GM19395 (cell line): Measurements from ENCODE around the gene SPACDR.
"Not testable (repeated sequence)": the region's sequence is repeated elsewhere in the genome, so short reads cannot be mapped to it uniquely, and the experiment has no call there.

Source experiments
- ATAC-seq: cut with Tn5 transposase; IDR thresholded peaks from one replicate; pipeline ENCODE4 v1.9.1; 2021; ENCODE audit warnings: mild to moderate bottlenecking, moderate library complexity; ENCODE audit not compliant: unreplicated experiment

SPACDR gene

DNA sequence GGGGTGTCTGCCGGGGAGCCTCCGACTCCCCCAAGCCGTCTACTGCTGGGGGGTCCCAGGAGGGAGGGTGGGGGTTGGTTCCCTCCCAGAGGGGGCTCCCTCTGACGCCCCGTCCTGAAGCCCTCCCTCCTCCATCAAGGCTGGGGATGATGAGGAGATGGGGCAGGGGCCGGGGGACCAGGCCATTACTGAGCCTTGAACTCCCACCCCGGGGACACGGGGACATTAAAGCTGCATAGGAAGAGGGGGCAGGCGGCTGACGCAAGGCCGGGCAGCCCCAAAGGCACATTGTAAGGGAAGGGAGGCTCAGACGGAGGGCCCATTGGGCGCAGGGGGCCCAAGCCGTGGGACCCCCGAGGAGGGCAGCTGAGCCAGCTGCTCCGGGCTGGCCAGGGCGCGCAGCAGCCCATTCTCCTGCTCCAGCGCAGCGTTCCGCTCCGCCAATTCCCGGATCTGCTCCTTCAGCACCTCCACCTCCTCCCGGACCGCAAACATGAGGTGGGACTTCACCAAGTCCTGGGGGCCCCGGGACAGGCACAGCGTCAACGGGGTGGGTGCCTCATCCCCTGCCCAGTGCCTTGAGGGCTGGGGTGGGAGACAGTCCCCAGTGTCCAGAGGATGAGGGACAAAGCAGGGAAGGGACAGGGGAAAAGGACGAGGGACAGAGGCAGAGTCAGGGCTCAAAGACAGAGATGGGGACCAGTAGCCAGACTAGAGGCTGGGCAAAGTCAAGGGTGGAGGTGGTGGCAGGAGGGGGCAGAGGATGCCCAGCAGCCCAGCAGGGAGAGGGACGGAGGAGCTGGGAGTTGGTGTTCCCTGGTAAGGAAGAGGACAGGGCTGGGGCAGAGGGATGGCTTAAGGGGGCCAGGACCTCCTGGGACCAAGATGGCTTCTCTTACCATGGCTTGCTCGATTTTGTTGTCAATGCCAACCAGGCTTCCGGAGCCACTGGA lies 2.9 kb upstream of the SPACDR start:
- ATAC-seq = no peak

DNA sequence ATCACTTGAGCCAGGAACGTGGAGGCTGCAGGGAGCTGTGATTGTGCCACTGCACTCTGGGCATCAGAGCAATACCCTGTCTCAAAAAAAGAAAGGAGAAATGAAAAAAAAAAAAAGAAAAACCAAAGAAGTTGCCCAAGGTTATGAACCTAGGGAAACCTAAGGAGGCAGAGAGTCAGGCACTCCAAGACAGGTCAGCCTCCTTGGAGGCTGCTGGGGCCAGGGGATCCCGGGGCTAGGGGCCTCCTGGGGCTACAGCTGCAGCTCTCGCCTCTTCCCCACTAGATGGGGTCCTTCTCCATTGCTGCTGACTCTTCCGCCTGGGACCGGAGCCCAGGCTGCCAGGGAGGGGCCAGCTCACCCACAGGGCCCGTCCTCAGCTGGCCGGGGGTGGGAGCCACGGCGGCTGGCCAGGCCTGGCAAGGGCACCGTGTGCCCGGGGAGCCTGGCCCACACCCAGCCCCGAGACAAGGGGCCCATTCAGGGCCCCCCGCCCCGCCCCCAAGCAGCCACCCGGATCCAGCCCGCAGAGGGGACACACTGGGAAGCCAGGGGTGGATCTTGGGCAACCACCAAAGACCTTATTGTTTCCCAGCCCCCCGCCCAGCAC lies 1.7 kb upstream of the SPACDR start:
- no peak for ATAC-seq

DNA sequence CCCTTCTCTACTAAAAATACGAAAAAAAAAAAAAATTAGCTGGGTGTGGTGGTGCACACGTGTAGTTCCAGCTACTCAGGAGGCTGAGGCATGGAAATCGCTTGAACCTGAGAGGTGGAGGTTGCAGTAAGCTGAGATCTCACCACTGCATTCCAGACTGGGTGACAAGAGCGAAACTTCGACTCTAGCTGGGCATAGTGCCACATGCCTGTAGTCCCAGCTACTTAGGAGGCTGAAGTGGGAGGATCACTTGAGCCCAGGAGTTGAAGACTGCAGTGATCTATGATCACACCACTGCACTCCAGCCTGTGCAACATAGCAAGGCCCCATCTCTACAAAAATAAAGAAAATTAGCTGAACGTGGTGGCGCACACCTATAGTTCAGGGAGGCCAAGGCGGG lies 1.2 kb upstream of the SPACDR start:
- ATAC-seq = no peak

DNA sequence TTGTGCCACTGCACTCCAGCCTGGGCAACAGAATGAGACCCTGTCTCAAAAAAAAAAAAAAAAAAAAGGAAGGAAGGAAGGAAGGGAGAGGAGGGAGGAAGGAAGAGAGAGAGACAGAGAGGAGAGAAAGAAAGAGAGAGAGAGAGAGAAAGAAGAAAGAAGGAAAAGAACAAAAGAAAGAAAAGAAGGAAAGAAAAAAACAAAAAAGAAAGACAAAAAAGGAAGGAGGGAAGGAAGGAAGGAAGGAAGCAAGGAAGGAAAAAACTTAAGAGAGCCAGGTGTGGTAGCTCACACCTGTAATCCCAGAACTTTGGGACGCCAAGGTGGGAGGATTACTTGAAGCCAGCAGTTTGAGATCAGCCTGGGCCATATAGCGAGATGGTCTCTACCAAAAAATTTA lies 731 bp upstream of the SPACDR start:
- no peak for ATAC-seq

GRCh38 chr7:100457033-100457432 lies 7.0 kb downstream of the SPACDR start:
- no peak for ATAC-seq

GRCh38 chr7:100456562-100456961 lies 7.5 kb downstream of the SPACDR start:
- ATAC-seq = no peak

GRCh38 chr7:100455206-100455605 lies 8.9 kb downstream of the SPACDR start:
- no peak for ATAC-seq

DNA sequence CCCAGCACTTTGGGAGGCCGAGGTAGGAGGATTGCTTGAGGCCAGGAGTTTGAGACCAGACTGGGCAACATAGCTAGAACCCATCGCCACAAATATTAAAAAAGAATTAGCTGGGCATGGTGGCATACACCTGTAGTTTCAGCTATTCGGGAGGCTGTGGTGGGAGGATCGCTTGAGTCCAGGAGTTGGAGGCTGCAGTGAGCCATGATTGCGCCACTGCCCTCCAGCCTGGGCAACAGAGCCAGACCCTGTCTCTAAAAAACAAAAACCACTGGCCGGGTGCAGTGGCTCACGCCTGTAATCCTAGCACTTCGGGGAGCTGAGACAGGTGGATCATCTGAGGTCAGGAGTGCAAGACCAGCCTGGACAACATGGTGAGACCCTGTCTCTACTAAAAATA lies 10.2 kb downstream of the SPACDR start:
- not testable (repeated sequence) for ATAC-seq

- no peak for ATAC-seq
Measured at GRCh38 chr7:100452513-100452912, 11.5 kb downstream of the SPACDR start.

DNA sequence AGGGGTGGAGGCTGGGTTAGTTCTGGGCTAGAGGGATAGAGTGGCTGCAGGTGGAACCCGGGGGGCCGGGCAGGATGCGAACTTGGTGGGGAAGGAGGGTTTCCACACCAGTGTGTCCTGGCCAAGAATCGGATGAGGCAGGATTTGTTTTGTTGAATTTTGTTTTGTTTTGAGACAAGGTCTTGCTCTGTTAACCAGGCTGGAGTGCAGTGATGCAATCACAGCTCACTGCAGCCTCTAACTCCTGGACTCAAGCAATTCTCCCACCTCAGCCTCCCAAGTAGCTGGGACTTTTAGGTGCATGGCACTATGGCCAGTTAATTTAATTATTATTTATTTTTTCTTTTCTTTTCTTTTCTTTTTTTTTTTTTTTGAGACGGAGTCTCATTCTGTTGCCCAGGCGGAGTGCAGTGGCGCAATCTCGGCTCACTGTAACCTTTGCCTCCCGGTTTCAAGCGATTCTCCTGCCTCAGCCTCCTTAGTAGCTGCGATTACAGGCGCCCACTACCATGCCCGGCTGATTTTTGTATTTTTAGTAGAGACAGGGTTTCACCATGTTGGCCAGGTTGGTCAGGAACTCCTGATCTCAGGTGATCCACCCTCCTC lies 14.8 kb downstream of the SPACDR start:
- ATAC-seq = no peak

DNA sequence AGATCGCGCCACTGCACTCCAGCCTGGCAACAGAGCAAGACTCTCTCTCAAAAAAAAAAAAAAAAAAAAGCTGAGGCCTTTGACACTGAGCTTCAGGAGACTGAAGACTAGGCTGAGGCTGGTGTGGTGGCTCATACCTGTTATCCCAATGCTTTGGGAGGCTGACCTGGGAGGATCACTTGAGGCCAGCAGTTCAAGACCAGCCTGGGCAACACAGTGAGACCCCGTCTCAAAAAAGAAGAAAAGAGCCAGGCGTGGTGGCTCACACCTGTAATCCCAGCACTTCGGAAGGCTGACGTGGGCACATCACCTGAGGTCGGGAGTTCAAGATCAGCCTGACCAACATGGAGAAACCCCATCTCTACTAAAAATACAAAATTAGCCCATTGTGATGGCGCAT lies 16.7 kb downstream of the SPACDR start:
- ATAC-seq = not testable (repeated sequence)

- no peak for ATAC-seq
Measured at GRCh38 chr7:100446040-100446439, 18.0 kb downstream of the SPACDR start.

- no peak for ATAC-seq
Measured at GRCh38 chr7:100444311-100445278, 19.5 kb downstream of the SPACDR start.

DNA sequence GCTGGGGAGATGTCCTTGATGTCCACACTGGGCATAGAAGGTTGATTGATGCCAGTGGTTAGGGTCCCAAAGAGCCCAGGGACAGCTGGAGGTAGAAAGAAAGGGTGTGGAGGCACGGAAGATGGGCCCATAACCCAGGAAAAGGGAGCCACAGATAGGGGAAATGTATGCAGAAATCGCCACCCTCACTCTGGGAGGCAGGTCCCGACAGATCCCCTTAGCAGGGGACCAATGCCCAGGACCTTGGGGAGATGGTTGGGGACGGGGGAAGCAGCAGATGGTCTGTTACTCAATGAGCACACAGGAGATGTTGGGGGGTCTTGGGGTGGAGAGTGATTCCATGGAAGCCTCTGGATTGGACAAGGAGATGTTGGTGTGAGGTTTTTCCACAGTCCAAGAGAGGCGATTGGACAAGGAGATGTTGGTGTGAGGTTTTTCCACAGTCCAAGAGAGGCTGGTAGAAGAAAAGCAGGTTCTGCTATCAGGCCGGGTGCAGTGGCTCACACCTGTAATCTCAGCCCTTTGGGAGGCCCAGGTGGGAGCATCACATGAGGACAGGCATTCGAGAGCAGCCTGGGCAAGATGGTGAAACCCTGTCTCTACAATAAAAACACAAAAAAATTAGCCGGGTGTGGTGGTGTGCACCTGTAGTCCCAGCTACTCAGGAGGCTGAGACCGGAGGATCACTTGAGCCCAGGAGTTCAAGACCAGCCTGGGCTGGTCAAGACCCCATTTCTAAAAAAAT lies 20.8 kb downstream of the SPACDR start:
- ATAC-seq = no peak

DNA sequence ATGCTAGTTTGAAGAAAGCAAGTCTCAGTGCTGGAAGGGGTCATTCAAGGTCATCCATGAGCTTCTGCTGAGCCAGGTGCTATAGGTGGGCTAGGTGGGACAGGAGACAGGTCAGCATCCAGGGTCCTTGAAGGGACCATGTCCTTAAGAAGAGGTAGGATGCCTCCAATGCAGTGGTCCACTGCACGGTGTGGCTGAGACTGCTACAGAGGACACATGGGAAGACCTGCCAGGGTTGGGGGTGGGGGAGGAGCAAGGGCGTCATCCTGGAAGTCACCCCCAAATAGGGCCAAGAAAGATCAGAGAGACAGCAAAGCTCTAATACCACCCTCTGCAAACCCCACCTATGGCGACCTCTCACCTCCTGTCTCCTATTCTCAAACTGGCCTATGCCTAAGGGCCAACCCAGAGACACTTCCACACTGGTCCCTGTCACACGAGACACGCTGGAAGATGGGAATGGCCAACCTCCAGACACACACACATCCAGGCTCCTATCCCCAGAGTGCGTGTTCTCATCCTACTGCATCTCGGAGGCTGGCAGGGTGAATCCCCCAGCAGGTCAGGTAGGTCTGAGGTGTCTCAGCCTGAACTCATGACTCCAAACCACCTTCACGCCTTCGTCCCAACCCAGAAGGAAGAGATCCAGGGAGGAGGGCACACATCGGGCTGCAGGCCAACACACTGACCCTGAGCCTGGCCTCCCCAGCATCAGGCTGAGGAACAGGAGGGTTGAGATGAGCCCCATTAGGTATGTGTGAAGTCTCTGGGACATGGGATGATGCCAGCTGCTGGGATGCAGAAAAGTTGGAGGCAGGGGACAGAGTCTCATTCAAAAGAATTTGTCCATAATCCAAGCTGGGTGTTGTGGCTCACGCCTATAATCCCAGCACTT lies 22.2 kb downstream of the SPACDR start:
- ATAC-seq = no peak

GRCh38 chr7:100439244-100439643 lies 24.8 kb downstream of the SPACDR start:
- ATAC-seq = not testable (repeated sequence)

DNA sequence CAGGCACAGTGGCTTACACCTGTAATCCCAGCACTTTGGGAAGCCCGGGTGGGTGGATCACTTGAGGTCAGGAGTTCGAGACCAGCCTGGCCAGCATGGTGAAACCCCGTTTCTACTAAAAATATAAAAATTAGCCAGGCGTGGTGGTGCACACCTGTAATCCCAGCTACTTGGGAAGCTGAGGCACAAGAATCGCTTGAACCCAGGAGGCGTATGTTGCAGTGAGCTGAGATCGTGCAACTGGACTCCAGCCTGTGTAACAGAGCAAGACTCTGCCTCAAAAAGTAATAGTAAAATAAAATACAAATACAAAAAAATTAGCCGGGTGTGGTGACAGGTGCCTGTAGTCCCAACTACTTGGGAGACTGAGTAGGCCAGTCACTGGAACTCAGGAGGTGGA lies 25.3 kb downstream of the SPACDR start:
- not testable (repeated sequence) for ATAC-seq

GRCh38 chr7:100438172-100438571 lies 25.9 kb downstream of the SPACDR start:
- ATAC-seq = no peak
